Naive thymus-derived CD4-positive, alpha-beta T cell (primary cell): Measurements from ENCODE around the gene RMC1. TPM values are rescaled to one million over a fixed set of nuclear protein-coding genes. Genes with fewer than 3 reads are reported as not detected.

Experiments
- ATAC-seq: fragments of 150-1000 bp; cut with Tn5 transposase; 2 replicates; pipeline ENCODE4 v1.10.0; 2021; ENCODE audit warnings: mild to moderate bottlenecking, moderate library complexity
- CTCF ChIA-PET: fragments of 350-600 bp; sonication (Branson Sonifier 250); formaldehyde crosslinking; loops from one replicate; lab custom pipeline; 2021; ENCODE audit warnings: antibody characterized with exemption; lab: Charles Lee
- POLR2A ChIA-PET: fragments of 350-600 bp; sonication (Branson Sonifier 250); formaldehyde crosslinking; loops from one replicate; lab custom pipeline; 2021; ENCODE audit warnings: antibody characterized with exemption, inconsistent platforms; lab: Charles Lee
- DNase-seq, 9 donors: peaks; one replicate each; pipeline versions ENCODE4 v3.0.0 to v3.0.0-alpha.2; 2020 to 2022; ENCODE audit warnings: mixed read lengths in 1 of 9
- H3K27ac ChIP-seq: one replicate; pipeline ENCODE4 v1.7.0; 2013; ENCODE audit warnings: mild to moderate bottlenecking, low read depth, low read length, moderate library complexity
- H3K27me3 ChIP-seq, 2 donors: one replicate each; pipeline ENCODE4 v1.7.0; 2013; ENCODE audit warnings: low read length in 2 of 2, mild to moderate bottlenecking in 2 of 2, moderate library complexity in 2 of 2; ENCODE audit not compliant: control insufficient read depth in 2 of 2, insufficient read depth in 2 of 2
- H3K36me3 ChIP-seq, 3 experiments: 1 replicate in 2 of 3; 2 replicates in 1 of 3; pipeline ENCODE4 v1.7.0; 2013; ENCODE audit warnings: low read length in 3 of 3, mild to moderate bottlenecking in 3 of 3, moderate library complexity in 1 of 3; ENCODE audit not compliant: insufficient read depth in 3 of 3, control insufficient read depth in 2 of 3
- H3K4me1 ChIP-seq, 2 donors: one replicate each; pipeline ENCODE4 v1.7.0; 2013; ENCODE audit warnings: low read length in 2 of 2, mild to moderate bottlenecking in 2 of 2, moderate library complexity in 1 of 2; ENCODE audit not compliant: control insufficient read depth in 2 of 2, insufficient read depth in 2 of 2
- H3K4me3 ChIP-seq: 2 replicates; pipeline ENCODE4 v1.7.0; 2013; ENCODE audit warnings: mild to moderate bottlenecking, low read length
- H3K9me3 ChIP-seq, 3 experiments: 1 replicate in 2 of 3; 2 replicates in 1 of 3; pipeline ENCODE4 v1.7.0; 2013; ENCODE audit warnings: low read length in 3 of 3; ENCODE audit not compliant: control insufficient read depth in 2 of 3
- H3K27ac Mint-ChIP-seq, 9 donors: one replicate each; pipeline ENCODE4 v1.8.0; 2020 to 2022; ENCODE audit warnings: mixed read lengths in 9 of 9, mild to moderate bottlenecking in 8 of 9, moderate library complexity in 5 of 9, inconsistent platforms in 2 of 9
- H3K27me3 Mint-ChIP-seq, 5 donors: one replicate each; pipeline ENCODE4 v1.8.0; 2021 to 2022; ENCODE audit warnings: mixed read lengths in 5 of 5, mild to moderate bottlenecking in 1 of 5
- H3K36me3 Mint-ChIP-seq, 5 donors: one replicate each; pipeline ENCODE4 v1.8.0; 2020 to 2022; ENCODE audit warnings: mixed read lengths in 5 of 5, mild to moderate bottlenecking in 3 of 5, inconsistent platforms in 1 of 5
- H3K4me1 Mint-ChIP-seq, 7 donors: one replicate each; pipeline ENCODE4 v1.8.0; 2020 to 2022; ENCODE audit warnings: mixed read lengths in 7 of 7, mild to moderate bottlenecking in 3 of 7, inconsistent platforms in 1 of 7
- H3K4me3 Mint-ChIP-seq, 10 donors: one replicate each; pipeline ENCODE4 v1.8.0; 2020 to 2022; ENCODE audit warnings: mild to moderate bottlenecking in 10 of 10, mixed read lengths in 10 of 10, moderate library complexity in 6 of 10, inconsistent platforms in 2 of 10
- H3K9me3 Mint-ChIP-seq, 11 donors: one replicate each; pipeline ENCODE4 v1.8.0; 2020 to 2022; ENCODE audit warnings: mixed read lengths in 11 of 11, mild to moderate bottlenecking in 4 of 11, inconsistent platforms in 1 of 11, moderate library complexity in 1 of 11
- intact Hi-C, 2 donors: fragments of 100-400 bp; cut with micrococcal nuclease; formaldehyde crosslinking; loops; one replicate each; pipeline ENCODE4 v1.15.1; 2023
- polyA plus RNA-seq, 2 donors: library from polyadenylated mRNA; unstranded; fragments of 300-500 nt; fragmentation: Illumina TruSeq; gene quantifications; one replicate each; pipeline ENCODE4 v1.2.3, GENCODE V29; 2021
- total RNA-seq, 6 experiments: library from RNA in 5 of 6; stranded (reverse) in 5 of 6; gene quantifications; 1 replicate in 5 of 6; 2 replicates in 1 of 6; pipeline ENCODE4 v1.2.3 and lab custom pipeline; 2021 to 2026

RMC1 gene
- total and polyA plus RNA-seq, 7 experiments from 2014 or later: 23.1 to 59.7 (median 48.4) TPM

DNA sequence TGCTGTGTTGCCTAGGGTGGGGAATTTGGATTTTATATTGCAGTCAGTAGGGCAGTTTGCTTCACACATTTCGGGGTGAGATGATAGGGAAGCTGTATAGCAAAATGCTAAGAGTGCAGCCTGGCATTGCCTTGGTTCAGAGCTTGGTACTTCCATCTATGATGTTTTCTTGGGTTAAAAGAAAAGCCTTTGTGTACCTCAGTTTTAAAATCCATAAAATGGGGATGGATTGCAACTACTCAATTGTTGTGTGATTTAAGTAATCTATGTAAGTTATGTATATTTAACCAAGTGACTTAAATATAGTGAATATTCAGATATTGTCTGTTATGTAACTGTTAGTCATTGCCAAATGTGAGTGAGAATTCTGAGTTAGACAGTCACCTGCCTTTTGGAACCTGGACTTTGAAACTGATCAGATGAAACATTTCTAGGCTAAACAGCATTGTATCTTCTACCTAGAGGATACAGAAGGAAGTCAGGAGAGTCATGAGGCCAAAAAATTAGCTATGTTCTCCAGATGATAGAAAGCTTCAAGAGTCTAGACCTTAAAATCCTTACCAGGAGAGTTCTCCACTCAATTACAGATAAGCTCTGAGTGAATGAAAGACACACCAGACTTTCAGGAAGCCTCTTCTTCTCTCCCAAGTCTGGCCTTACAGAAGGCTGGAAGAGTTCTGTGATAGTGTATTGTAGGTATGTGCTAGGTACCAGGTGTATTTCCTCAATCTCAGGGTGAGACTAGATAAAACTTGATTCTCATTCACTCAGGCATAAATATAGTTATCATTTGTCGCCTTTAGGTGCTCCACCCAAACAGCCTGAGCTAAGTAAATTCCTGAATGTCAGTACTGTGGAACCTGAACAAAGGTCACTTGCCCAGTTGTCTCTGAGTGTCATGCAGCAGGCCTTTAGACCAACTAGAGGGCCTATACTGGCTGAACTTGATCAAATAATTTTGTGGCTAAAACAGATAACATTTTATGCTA lies 42.7 kb upstream of the RMC1 start:
- H3K4me3 Mint-ChIP-seq: peak overlapping the region in 7 of 10 donors; percentile 6 to 92 (median 28)
- no peaks in the 10 kb centered on the region for H3K9me3 ChIP-seq

GRCh38 chr18:23462876-23463275 lies 40.4 kb upstream of the RMC1 start:
- Histone ChIP-seq H3K27me3 (no peaks in the 10 kb centered on the region), H3K4me3 (no peak overlapping the region), H3K27ac (no peak overlapping the region), H3K4me1 (peaks cover 16 to 18% of the 10 kb centered on the region in 2 donors), H3K36me3 (peaks cover 5 to 51% (median 12%) of the 10 kb centered on the region in 3 experiments), H3K9me3 (no peaks in the 10 kb centered on the region)
- ChIA-PET POLR2A (no interaction called here), CTCF (interaction anchor here (0.5 to 1.1 kb wide), 2 partner anchors 33 to 404 kb away, joined by 3 to 4 read pairs; no protein-coding TSS in a partner anchor)
- H3K36me3 Mint-ChIP-seq: peaks cover 15 to 33% (median 28%) of the 10 kb centered on the region in 5 donors
- no peak overlapping the region for H3K4me3 Mint-ChIP-seq
- H3K9me3 Mint-ChIP-seq: no peaks in the 10 kb centered on the region
- intact Hi-C loops: loop anchor here in 1 of 2 donors (2.0 kb wide), 1 partner anchor 18 kb away; no protein-coding TSS in a partner anchor
- peaks cover 34 to 54% (median 44%) of the 10 kb centered on the region in 7 donors for H3K4me1 Mint-ChIP-seq
- H3K27ac Mint-ChIP-seq: peak overlapping the region in 1 of 9 donors; percentile 65
- no peaks in the 10 kb centered on the region for H3K27me3 Mint-ChIP-seq
- DNase-seq: no peak
- no peak for ATAC-seq

More for the DNA sequence above, 42.7 kb upstream of the RMC1 start:
- intact Hi-C loops: no loop called here
- ATAC-seq: no peak
- POLR2A ChIA-PET: interaction anchor here (1.5 kb wide), 1 partner anchor 10 kb away, joined by 3 read pairs; no protein-coding TSS in a partner anchor
- H3K27me3 Mint-ChIP-seq: no peaks in the 10 kb centered on the region
- Histone ChIP-seq H3K27ac (peak overlapping the region; percentile 27), H3K27me3 (no peaks in the 10 kb centered on the region), H3K36me3 (peaks cover 5 to 31% (median 9%) of the 10 kb centered on the region in 3 experiments), H3K4me3 (no peak overlapping the region), H3K4me1 (peaks cover 26 to 28% of the 10 kb centered on the region in 2 donors)
- H3K27ac Mint-ChIP-seq: peak overlapping the region in 6 of 9 donors; percentile 19 to 73 (median 49)
- no peak for DNase-seq
- peaks cover 47 to 69% (median 61%) of the 10 kb centered on the region in 7 donors for H3K4me1 Mint-ChIP-seq
- H3K36me3 Mint-ChIP-seq: peaks cover 11 to 28% (median 25%) of the 10 kb centered on the region in 5 donors
- CTCF ChIA-PET: interaction anchor here (0.6 kb wide), 1 partner anchor 483 kb away, joined by 5 read pairs; no protein-coding TSS in a partner anchor
- H3K9me3 Mint-ChIP-seq: no peaks in the 10 kb centered on the region

DNA sequence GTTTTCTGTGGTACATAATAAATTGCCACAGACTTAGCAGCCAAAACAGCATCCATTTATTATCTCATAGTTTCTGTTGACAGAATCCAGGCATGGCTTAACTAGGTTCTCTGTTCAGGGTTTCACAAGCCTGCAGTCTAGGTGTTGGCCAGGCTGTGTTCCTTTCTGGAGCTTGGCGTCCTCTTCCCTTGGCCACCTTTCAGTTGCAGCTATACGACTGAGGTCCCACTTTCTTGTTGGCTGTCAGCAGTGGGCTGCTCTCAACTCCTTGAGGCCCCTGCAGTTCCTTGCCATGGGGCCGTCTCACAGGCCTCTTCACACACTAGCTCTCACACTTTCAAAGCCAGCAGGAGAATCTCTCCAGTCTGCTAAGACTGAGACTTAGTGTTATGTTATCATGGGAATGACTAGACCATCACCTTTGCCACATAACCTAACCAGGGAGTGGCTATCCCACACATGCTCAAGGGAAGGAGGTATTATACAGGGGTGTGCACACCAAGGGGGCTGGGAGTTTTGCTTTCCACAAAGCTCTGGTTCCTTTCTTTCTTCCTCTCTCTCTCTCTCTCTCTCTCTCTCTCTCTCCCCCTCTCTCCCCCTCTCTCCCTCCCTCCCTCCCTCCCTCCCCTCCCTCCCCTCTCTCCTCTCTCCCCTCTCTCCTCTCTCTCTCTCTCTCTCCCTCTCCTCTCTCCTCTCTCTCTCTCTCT lies 34.4 kb upstream of the RMC1 start:
- Histone ChIP-seq H3K27ac (no peak overlapping the region), H3K27me3 (no peaks in the 10 kb centered on the region), H3K36me3 (peaks cover 16 to 86% (median 29%) of the 10 kb centered on the region in 3 experiments), H3K4me3 (no peak overlapping the region), H3K4me1 (no peaks in the 10 kb centered on the region), H3K9me3 (no peaks in the 10 kb centered on the region)
- Mint-ChIP-seq H3K4me3 (no peak overlapping the region), H3K27ac (peak overlapping the region in 2 of 9 donors; percentile 36 to 46), H3K27me3 (no peaks in the 10 kb centered on the region), H3K4me1 (peaks cover 0 to 8% (median 0%) of the 10 kb centered on the region in 7 donors), H3K9me3 (no peaks in the 10 kb centered on the region), H3K36me3 (peaks cover 11 to 35% (median 18%) of the 10 kb centered on the region in 5 donors)
- intact Hi-C loops: no loop called here
- ChIA-PET POLR2A (no interaction called here), CTCF (no interaction called here)
- no peak for ATAC-seq
- DNase-seq: no peak

DNA sequence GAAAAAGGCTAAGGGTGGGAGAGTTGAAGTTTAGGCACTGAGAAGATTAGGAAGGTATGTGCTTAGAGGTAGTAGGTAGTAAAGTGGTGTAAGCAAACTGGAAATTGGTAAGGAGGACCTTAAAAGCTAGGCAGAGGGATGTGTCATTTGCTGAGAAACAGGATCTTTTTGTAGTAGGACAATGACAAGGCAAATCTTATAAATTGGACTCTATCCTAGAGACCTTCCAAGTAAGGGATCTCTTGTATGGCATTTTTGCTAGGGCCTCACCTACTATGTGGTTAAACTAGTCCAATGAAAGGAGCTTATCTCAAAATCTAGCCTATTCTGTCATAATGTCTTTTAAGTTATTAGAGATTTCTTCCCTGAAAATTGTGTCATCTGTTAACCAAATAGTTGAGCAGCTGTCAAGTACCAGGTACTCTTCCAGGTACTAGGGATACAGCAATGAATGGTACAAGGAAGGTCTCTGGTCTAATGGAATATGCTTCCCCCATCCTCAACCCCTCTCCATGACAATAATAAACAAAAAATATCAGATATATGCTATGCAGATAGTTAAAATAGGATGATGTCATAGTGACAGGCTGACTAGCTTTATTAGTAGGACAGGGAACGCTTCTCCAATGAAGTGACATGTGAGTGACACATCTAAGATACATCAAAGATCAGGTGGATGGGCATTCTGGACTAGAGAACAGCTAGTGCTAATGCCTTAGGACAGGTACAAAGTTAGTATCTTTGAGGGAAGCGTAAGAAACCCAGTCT lies 32.5 kb upstream of the RMC1 start:
- no peaks in the 10 kb centered on the region for H3K9me3 Mint-ChIP-seq
- Histone ChIP-seq H3K4me3 (no peak overlapping the region), H3K27ac (no peak overlapping the region), H3K27me3 (no peaks in the 10 kb centered on the region), H3K4me1 (no peaks in the 10 kb centered on the region), H3K9me3 (no peaks in the 10 kb centered on the region), H3K36me3 (peaks cover 13 to 87% (median 35%) of the 10 kb centered on the region in 3 experiments)
- H3K27ac Mint-ChIP-seq: peak overlapping the region in 3 of 9 donors; percentile 8 to 69 (median 17)
- H3K36me3 Mint-ChIP-seq: peaks cover 14 to 36% (median 22%) of the 10 kb centered on the region in 5 donors
- no peak for ATAC-seq
- ChIA-PET POLR2A (interaction anchor here (1.2 kb wide), 1 partner anchor 11 kb away, joined by 3 read pairs; no protein-coding TSS in a partner anchor), CTCF (interaction anchor here (0.7 kb wide), 2 partner anchors 12 to 390 kb away, joined by 3 read pairs; no protein-coding TSS in a partner anchor)
- peaks cover 0 to 11% (median 3%) of the 10 kb centered on the region in 7 donors for H3K4me1 Mint-ChIP-seq
- no peaks in the 10 kb centered on the region for H3K27me3 Mint-ChIP-seq
- no peak for DNase-seq
- intact Hi-C loops: no loop called here
- no peak overlapping the region for H3K4me3 Mint-ChIP-seq

DNA sequence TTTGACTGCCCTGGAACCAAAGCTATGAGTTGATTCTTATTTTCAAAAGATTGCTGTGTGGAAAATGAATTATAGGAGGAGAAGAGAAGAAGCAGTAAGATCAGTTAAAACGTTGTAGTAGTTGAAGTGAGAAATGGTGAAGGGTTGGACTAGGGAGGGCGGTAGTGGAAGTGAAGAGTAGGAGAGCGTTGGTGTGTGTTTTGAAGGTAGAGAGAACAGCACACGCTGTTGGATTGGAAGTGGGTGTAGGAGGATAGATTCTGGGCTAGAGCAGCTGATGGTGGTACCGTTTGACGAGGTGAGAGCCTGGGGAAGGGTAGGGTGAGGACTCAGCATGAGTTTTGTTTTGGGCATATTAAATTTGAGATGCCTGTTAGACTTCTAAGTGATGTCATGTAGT lies 31.8 kb upstream of the RMC1 start:
- no peak overlapping the region for H3K4me3 ChIP-seq
- no peaks in the 10 kb centered on the region for H3K4me1 ChIP-seq
- Mint-ChIP-seq H3K4me3 (no peak overlapping the region), H3K27ac (no peak overlapping the region), H3K36me3 (peaks cover 11 to 31% (median 20%) of the 10 kb centered on the region in 5 donors), H3K4me1 (peaks cover 0 to 9% (median 3%) of the 10 kb centered on the region in 7 donors), H3K9me3 (no peaks in the 10 kb centered on the region), H3K27me3 (no peaks in the 10 kb centered on the region)
- ChIA-PET POLR2A (no interaction called here), CTCF (interaction anchor here (0.6 to 0.7 kb wide), 2 partner anchors 10 to 13 kb away, joined by 3 read pairs; no protein-coding TSS in a partner anchor)
- no peak for DNase-seq
- H3K9me3 ChIP-seq: no peaks in the 10 kb centered on the region
- H3K27me3 ChIP-seq: no peaks in the 10 kb centered on the region
- intact Hi-C loops: no loop called here
- no peak for ATAC-seq
- H3K36me3 ChIP-seq: peaks cover 13 to 88% (median 40%) of the 10 kb centered on the region in 3 experiments
- H3K27ac ChIP-seq: no peak overlapping the region
